Measurements from ENCODE around the gene WDR48. TPM values are rescaled to one million over a fixed set of nuclear protein-coding genes. Genes with fewer than 3 reads are reported as not detected.

WDR48 gene
- total RNA-seq, 1 experiment from 2014 or later, result 34.1 TPM

DNA sequence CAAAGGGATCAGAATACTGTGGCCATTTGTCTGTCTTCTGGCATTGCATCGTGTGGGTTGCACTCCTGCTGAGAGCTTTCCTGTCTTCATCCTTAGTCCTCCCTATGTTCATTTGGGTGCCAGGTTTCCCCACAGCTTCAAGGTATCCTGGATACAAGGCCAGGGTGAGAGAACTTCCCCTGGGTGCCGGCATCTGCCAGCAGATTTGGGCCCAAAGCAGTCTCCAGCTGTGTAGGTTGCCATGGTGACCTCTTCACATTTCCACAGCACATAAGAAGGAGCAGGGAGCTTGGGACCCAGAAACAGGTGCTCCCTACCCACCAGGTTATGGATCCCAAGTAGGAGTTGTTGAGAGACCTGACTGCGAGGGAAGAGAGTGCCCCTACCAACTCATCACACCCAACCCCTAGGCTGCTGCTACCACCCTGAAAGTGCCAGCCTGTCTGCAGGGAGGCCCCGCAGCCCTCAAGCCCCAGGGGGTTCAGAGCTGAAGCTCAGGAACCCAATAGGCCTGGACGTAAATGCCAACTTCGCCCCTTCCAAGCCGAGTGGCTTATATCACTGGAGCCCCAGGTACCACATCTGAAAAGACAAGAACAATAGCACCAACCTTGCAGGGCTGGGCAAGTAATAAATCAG lies 75.6 kb downstream of the WDR48 start:
- no peak for DNase-seq
- intact Hi-C loops (cut with micrococcal nuclease; ENCODE audit: unreplicated experiment), result loop anchor here (2.0 to 5.0 kb wide), 3 partner anchors 13 to 61 kb away; no protein-coding TSS in a partner anchor
- no peak overlapping the region for H3K27ac Mint-ChIP-seq (ENCODE audit: unreplicated experiment)

DNA sequence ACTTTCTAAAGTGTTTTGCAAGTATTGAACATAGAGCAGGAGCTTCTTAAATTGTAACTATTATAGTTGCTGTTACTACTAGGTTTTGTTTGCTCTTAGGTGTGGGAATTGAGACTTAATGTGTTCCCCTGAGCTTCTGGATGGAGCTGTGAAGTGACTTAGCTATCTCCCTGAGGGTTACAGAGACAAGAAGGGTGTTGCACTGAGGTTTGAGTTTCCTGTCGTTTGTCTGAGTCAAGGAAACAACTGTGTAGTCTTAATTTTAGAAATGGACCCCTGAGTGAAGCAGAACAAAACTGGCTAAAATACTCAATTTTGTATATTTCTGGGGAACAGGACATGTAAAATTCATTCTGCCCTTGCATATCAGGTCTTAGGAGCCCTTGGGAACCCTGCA lies 76.1 kb downstream of the WDR48 start:
- Mint-ChIP-seq H3K9me3 (ENCODE audit: low read depth, unreplicated experiment) (no peaks in the 10 kb centered on the region), H3K4me1 (ENCODE audit: low read depth, unreplicated experiment) (peaks cover 31% of the 10 kb centered on the region), H3K27me3 (ENCODE audit: unreplicated experiment) (no peaks in the 10 kb centered on the region), H3K4me3 (ENCODE audit: low read depth, unreplicated experiment) (no peak overlapping the region), H3K36me3 (ENCODE audit: insufficient read depth, unreplicated experiment) (peaks cover 6% of the 10 kb centered on the region), H3K27ac (ENCODE audit: unreplicated experiment) (no peak overlapping the region)
- TF ChIP-seq, protein P1, sequence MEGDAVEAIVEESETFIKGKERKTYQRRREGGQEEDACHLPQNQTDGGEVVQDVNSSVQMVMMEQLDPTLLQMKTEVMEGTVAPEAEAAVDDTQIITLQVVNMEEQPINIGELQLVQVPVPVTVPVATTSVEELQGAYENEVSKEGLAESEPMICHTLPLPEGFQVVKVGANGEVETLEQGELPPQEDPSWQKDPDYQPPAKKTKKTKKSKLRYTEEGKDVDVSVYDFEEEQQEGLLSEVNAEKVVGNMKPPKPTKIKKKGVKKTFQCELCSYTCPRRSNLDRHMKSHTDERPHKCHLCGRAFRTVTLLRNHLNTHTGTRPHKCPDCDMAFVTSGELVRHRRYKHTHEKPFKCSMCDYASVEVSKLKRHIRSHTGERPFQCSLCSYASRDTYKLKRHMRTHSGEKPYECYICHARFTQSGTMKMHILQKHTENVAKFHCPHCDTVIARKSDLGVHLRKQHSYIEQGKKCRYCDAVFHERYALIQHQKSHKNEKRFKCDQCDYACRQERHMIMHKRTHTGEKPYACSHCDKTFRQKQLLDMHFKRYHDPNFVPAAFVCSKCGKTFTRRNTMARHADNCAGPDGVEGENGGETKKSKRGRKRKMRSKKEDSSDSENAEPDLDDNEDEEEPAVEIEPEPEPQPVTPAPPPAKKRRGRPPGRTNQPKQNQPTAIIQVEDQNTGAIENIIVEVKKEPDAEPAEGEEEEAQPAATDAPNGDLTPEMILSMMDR (IDR thresholded peaks at IDR 0.05; ENCODE audit: unreplicated experiment), result no peak
- no peak for DNase-seq
- no TSS peak for BruUV-seq (replicated peaks)
- CTCF ChIA-PET, result interaction anchor here (1.0 to 3.4 kb wide), 3 partner anchors 12 to 163 kb away, joined by 4 to 21 read pairs (median 8); no protein-coding TSS in a partner anchor
- intact Hi-C loops (cut with micrococcal nuclease; ENCODE audit: unreplicated experiment), result loop anchor here (2.0 to 5.0 kb wide), 3 partner anchors 13 to 61 kb away; no protein-coding TSS in a partner anchor

More for the DNA sequence above, 75.6 kb downstream of the WDR48 start:
- H3K4me1 Mint-ChIP-seq (ENCODE audit: low read depth, unreplicated experiment), result peaks cover 26% of the 10 kb centered on the region
- no peaks in the 10 kb centered on the region for H3K9me3 Mint-ChIP-seq (ENCODE audit: low read depth, unreplicated experiment)
- TF ChIP-seq, protein P1 (IDR thresholded peaks at IDR 0.05; ENCODE audit: unreplicated experiment), result no peak
- no peak overlapping the region for H3K4me3 Mint-ChIP-seq (ENCODE audit: low read depth, unreplicated experiment)
- peaks cover 6% of the 10 kb centered on the region for H3K36me3 Mint-ChIP-seq (ENCODE audit: insufficient read depth, unreplicated experiment)
- no peaks in the 10 kb centered on the region for H3K27me3 Mint-ChIP-seq (ENCODE audit: unreplicated experiment)
- CTCF ChIA-PET, result interaction anchor here (0.8 to 3.4 kb wide), 7 partner anchors 12 to 251 kb away, joined by 4 to 74 read pairs (median 8); no protein-coding TSS in a partner anchor
- BruUV-seq (replicated peaks), result no TSS peak

DNA sequence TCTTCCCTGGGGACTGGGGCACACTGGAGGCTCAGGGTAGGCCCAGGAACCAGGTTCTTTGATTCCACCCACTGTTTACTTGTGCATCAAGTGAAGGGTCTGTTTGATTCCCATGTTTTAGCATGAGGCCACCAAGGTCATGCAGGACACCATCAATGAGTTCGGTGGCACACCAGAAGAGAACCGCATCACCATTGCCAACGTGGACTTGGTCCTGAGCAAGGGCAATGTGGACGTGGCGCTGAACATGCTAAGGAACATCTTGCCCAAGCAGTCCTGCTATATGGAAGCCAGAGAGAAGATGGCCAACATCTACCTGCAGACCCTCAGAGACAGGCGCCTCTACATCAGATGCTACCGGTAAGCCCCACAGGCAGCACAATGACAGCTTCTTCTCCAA lies 77.1 kb downstream of the WDR48 start:
- intact Hi-C loops (cut with micrococcal nuclease; ENCODE audit: unreplicated experiment), result loop anchor here (5.0 kb wide), 1 partner anchor 48 kb away; no protein-coding TSS in a partner anchor
- Mint-ChIP-seq H3K4me1 (ENCODE audit: low read depth, unreplicated experiment) (peaks cover 35% of the 10 kb centered on the region), H3K36me3 (ENCODE audit: insufficient read depth, unreplicated experiment) (peaks cover 6% of the 10 kb centered on the region), H3K4me3 (ENCODE audit: low read depth, unreplicated experiment) (no peak overlapping the region), H3K27me3 (ENCODE audit: unreplicated experiment) (no peaks in the 10 kb centered on the region), H3K27ac (ENCODE audit: unreplicated experiment) (no peak overlapping the region), H3K9me3 (ENCODE audit: low read depth, unreplicated experiment) (no peaks in the 10 kb centered on the region)
- no TSS peak for BruUV-seq (replicated peaks)
- DNase-seq, result no peak
- TF ChIP-seq, protein P1 (IDR thresholded peaks at IDR 0.05; ENCODE audit: unreplicated experiment), result no peak
- CTCF ChIA-PET, result interaction anchor here (3.4 kb wide), 1 partner anchor 162 kb away, joined by 21 read pairs; no protein-coding TSS in a partner anchor

DNA sequence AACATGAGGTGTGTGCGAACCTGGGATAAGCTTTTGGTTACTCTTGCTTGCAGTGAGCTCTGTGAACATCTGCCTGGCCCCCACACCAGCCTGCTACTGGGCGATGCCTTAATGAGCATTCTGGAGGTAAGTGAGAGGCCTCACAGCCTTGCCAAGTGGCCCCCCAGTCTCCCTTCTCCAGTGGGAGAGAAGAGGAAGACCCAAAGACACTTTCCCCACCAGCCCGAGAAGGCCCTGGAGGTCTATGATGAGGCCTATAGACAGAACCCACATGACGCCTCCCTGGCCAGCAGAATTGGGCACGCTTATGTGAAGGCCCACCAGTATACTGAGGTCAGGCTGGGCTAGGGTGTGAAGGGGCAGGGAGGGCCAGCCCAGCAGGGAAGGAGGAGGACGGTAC lies 78.2 kb downstream of the WDR48 start:
- TF ChIP-seq, protein P1 (IDR thresholded peaks at IDR 0.05; ENCODE audit: unreplicated experiment), result no peak
- DNase-seq, result no peak
- no TSS peak for BruUV-seq (replicated peaks)
- CTCF ChIA-PET, result interaction anchor here (1.1 kb wide), 1 partner anchor 158 kb away, joined by 3 read pairs; no protein-coding TSS in a partner anchor
- peaks cover 32% of the 10 kb centered on the region for H3K4me1 Mint-ChIP-seq (ENCODE audit: low read depth, unreplicated experiment)
- no peaks in the 10 kb centered on the region for H3K9me3 Mint-ChIP-seq (ENCODE audit: low read depth, unreplicated experiment)
- no peaks in the 10 kb centered on the region for H3K27me3 Mint-ChIP-seq (ENCODE audit: unreplicated experiment)
- H3K27ac Mint-ChIP-seq (ENCODE audit: unreplicated experiment), result no peak overlapping the region
- H3K4me3 Mint-ChIP-seq (ENCODE audit: low read depth, unreplicated experiment), result no peak overlapping the region
- intact Hi-C loops (cut with micrococcal nuclease; ENCODE audit: unreplicated experiment), result no loop called here
- peaks cover 10% of the 10 kb centered on the region for H3K36me3 Mint-ChIP-seq (ENCODE audit: insufficient read depth, unreplicated experiment)

All from Calu3 (cell line).